ENCODE measurements around the gene B4GALNT2. TPM values are rescaled to one million over a fixed set of nuclear protein-coding genes. Genes with fewer than 3 reads are reported as not detected.

The B4GALNT2 gene
- total RNA-seq, 1 donor from 2014 or later = not detected

GRCh38 chr17:49106321-49107210 lies 26.0 kb upstream of the B4GALNT2 start:
- H3K4me3 Mint-ChIP-seq (ENCODE audit: low read depth) = no peak overlapping the region
- H3K27me3 Mint-ChIP-seq (ENCODE audit: low read depth) = peaks cover 11% of the 10 kb centered on the region
- DNase-seq (ENCODE audit: low spot score) = no peak
- no peaks in the 10 kb centered on the region for H3K4me1 Mint-ChIP-seq (ENCODE audit: low read depth)
- no peaks in the 10 kb centered on the region for H3K9me3 Mint-ChIP-seq
- no peaks in the 10 kb centered on the region for H3K36me3 Mint-ChIP-seq (ENCODE audit: low read depth)
- H3K27ac Mint-ChIP-seq = no peak overlapping the region
- intact Hi-C loops (cut with micrococcal nuclease) = no loop called here

DNA sequence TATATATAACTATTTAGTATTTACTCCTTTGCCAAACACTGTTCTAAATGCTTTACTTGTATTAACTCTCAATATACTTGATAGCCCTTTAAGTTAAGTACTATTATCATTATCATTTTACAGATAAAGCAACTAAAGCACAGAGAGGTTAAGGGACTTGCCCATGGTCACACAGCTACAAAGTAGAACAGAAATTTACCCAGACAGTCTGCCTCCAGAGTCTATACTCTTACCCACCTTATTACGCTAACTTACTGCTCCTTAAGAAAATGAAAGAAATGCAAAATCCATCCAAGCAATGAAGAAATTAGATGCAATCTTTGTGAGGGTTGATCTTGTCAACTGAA lies 25.4 kb upstream of the B4GALNT2 start:
- H3K4me1 Mint-ChIP-seq (ENCODE audit: low read depth) = no peaks in the 10 kb centered on the region

GRCh38 chr17:49108318-49108717 lies 24.3 kb upstream of the B4GALNT2 start:
- H3K27me3 Mint-ChIP-seq (ENCODE audit: low read depth) = peaks cover 14% of the 10 kb centered on the region
- no peaks in the 10 kb centered on the region for H3K9me3 Mint-ChIP-seq
- no peaks in the 10 kb centered on the region for H3K36me3 Mint-ChIP-seq (ENCODE audit: low read depth)
- H3K27ac Mint-ChIP-seq = no peak overlapping the region
- H3K4me3 Mint-ChIP-seq (ENCODE audit: low read depth) = no peak overlapping the region
- no peak for DNase-seq (ENCODE audit: low spot score)
- intact Hi-C loops (cut with micrococcal nuclease) = no loop called here
- no peaks in the 10 kb centered on the region for H3K4me1 Mint-ChIP-seq (ENCODE audit: low read depth)

More for the DNA sequence above, 25.4 kb upstream of the B4GALNT2 start:
- Mint-ChIP-seq H3K27me3 (ENCODE audit: low read depth) (peaks cover 11% of the 10 kb centered on the region), H3K36me3 (ENCODE audit: low read depth) (no peaks in the 10 kb centered on the region), H3K27ac (no peak overlapping the region), H3K9me3 (no peaks in the 10 kb centered on the region), H3K4me3 (ENCODE audit: low read depth) (no peak overlapping the region)
- intact Hi-C loops (cut with micrococcal nuclease) = no loop called here
- no peak for DNase-seq (ENCODE audit: low spot score)

- Mint-ChIP-seq H3K4me3 (ENCODE audit: low read depth) (no peak overlapping the region), H3K27me3 (ENCODE audit: low read depth) (peaks cover 21% of the 10 kb centered on the region), H3K27ac (no peak overlapping the region), H3K9me3 (no peaks in the 10 kb centered on the region), H3K36me3 (ENCODE audit: low read depth) (no peaks in the 10 kb centered on the region), H3K4me1 (ENCODE audit: low read depth) (no peaks in the 10 kb centered on the region)
- no peak for DNase-seq (ENCODE audit: low spot score)
- intact Hi-C loops (cut with micrococcal nuclease) = no loop called here
Observed at GRCh38 chr17:49110509-49110908, 22.1 kb upstream of the B4GALNT2 start.

DNA sequence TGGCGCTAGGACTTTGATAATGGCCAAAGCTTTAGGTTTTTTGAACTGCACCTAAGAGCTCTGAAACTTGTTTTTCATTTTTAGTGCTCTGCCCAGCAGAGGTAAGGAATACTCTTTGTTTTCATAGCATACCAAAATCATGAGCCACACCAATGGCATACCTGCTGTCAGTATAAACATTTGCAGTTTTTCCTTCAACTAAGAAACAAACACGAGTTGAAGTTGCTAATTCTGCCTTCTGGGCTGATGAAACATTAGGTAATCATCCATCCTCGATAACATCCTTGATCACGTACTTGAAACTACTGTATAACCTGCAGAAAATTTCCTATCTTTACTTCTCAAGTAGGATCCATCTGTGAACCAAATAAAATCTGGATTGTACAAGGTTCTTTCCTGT lies 20.6 kb upstream of the B4GALNT2 start:
- intact Hi-C loops (cut with micrococcal nuclease) = no loop called here
- Mint-ChIP-seq H3K36me3 (ENCODE audit: low read depth) (no peaks in the 10 kb centered on the region), H3K27me3 (ENCODE audit: low read depth) (peaks cover 25% of the 10 kb centered on the region), H3K4me3 (ENCODE audit: low read depth) (no peak overlapping the region), H3K27ac (no peak overlapping the region), H3K9me3 (no peaks in the 10 kb centered on the region), H3K4me1 (ENCODE audit: low read depth) (no peaks in the 10 kb centered on the region)
- no peak for DNase-seq (ENCODE audit: low spot score)

- Mint-ChIP-seq H3K4me1 (ENCODE audit: low read depth) (no peaks in the 10 kb centered on the region), H3K27ac (no peak overlapping the region), H3K36me3 (ENCODE audit: low read depth) (no peaks in the 10 kb centered on the region), H3K9me3 (no peaks in the 10 kb centered on the region), H3K4me3 (ENCODE audit: low read depth) (no peak overlapping the region), H3K27me3 (ENCODE audit: low read depth) (peaks cover 29% of the 10 kb centered on the region)
- no peak for DNase-seq (ENCODE audit: low spot score)
- intact Hi-C loops (cut with micrococcal nuclease) = no loop called here
Observed at GRCh38 chr17:49112936-49113335, 19.6 kb upstream of the B4GALNT2 start.

- no peaks in the 10 kb centered on the region for H3K4me1 Mint-ChIP-seq (ENCODE audit: low read depth)
- no peaks in the 10 kb centered on the region for H3K9me3 Mint-ChIP-seq
- H3K27me3 Mint-ChIP-seq (ENCODE audit: low read depth) = peaks cover 28% of the 10 kb centered on the region
- DNase-seq (ENCODE audit: low spot score) = no peak
- H3K4me3 Mint-ChIP-seq (ENCODE audit: low read depth) = no peak overlapping the region
- intact Hi-C loops (cut with micrococcal nuclease) = no loop called here
- no peaks in the 10 kb centered on the region for H3K36me3 Mint-ChIP-seq (ENCODE audit: low read depth)
- no peak overlapping the region for H3K27ac Mint-ChIP-seq
Observed at GRCh38 chr17:49114703-49115102, 17.9 kb upstream of the B4GALNT2 start.

- H3K27ac Mint-ChIP-seq = no peak overlapping the region
Observed at GRCh38 chr17:49117587-49118230, 14.9 kb upstream of the B4GALNT2 start.

GRCh38 chr17:49120166-49120565 lies 12.4 kb upstream of the B4GALNT2 start:
- no peak overlapping the region for H3K27ac Mint-ChIP-seq
- no peaks in the 10 kb centered on the region for H3K36me3 Mint-ChIP-seq (ENCODE audit: low read depth)
- intact Hi-C loops (cut with micrococcal nuclease) = no loop called here
- no peaks in the 10 kb centered on the region for H3K4me1 Mint-ChIP-seq (ENCODE audit: low read depth)
- no peak overlapping the region for H3K4me3 Mint-ChIP-seq (ENCODE audit: low read depth)
- H3K27me3 Mint-ChIP-seq (ENCODE audit: low read depth) = peaks cover 36% of the 10 kb centered on the region
- DNase-seq (ENCODE audit: low spot score) = no peak
- H3K9me3 Mint-ChIP-seq = no peaks in the 10 kb centered on the region

More at GRCh38 chr17:49117587-49118230, 14.9 kb upstream of the B4GALNT2 start:
- H3K9me3 Mint-ChIP-seq = no peaks in the 10 kb centered on the region
- peaks cover 44% of the 10 kb centered on the region for H3K27me3 Mint-ChIP-seq (ENCODE audit: low read depth)
- H3K36me3 Mint-ChIP-seq (ENCODE audit: low read depth) = no peaks in the 10 kb centered on the region
- H3K4me3 Mint-ChIP-seq (ENCODE audit: low read depth) = no peak overlapping the region
- no peaks in the 10 kb centered on the region for H3K4me1 Mint-ChIP-seq (ENCODE audit: low read depth)
- intact Hi-C loops (cut with micrococcal nuclease) = no loop called here
- no peak for DNase-seq (ENCODE audit: low spot score)

DNA sequence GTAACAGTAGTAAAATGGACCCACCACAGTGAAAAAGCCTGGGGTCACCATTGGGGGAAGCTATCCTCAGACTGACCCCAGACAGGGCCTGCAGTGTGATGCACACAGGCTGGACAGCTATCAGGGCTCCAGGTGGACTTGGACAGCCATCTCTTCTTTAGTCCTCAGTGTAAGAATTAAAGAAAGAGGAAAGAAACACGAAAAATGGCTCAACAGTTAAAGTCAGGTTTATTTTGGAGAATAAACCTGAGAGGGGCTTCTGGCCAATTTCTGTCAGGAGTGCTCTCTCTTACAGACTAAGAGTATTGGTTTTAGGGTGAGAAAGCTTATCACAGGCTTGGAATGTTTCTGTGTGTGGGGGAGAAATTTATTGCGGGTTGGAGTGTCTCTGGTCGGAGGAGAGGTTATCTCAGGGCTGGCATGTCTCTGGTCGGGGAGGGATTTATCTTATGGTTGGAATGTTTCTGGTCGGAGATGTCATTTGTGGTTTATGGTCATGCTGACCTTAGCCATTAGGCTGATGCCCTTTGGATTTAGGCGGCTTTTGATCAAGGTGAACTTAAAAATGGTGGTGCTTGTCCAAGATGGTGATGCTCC lies 10.8 kb upstream of the B4GALNT2 start:
- H3K27ac Mint-ChIP-seq = no peak overlapping the region
- DNase-seq (ENCODE audit: low spot score) = no peak

GRCh38 chr17:49122566-49122965 lies 10.0 kb upstream of the B4GALNT2 start:
- Mint-ChIP-seq H3K27me3 (ENCODE audit: low read depth) (peaks cover 29% of the 10 kb centered on the region), H3K9me3 (no peaks in the 10 kb centered on the region), H3K4me3 (ENCODE audit: low read depth) (no peak overlapping the region), H3K27ac (no peak overlapping the region), H3K36me3 (ENCODE audit: low read depth) (no peaks in the 10 kb centered on the region), H3K4me1 (ENCODE audit: low read depth) (no peaks in the 10 kb centered on the region)
- intact Hi-C loops (cut with micrococcal nuclease) = no loop called here
- no peak for DNase-seq (ENCODE audit: low spot score)

More for the DNA sequence above, 10.8 kb upstream of the B4GALNT2 start:
- Mint-ChIP-seq H3K4me3 (ENCODE audit: low read depth) (no peak overlapping the region), H3K4me1 (ENCODE audit: low read depth) (no peaks in the 10 kb centered on the region), H3K9me3 (no peaks in the 10 kb centered on the region), H3K27me3 (ENCODE audit: low read depth) (peaks cover 29% of the 10 kb centered on the region), H3K36me3 (ENCODE audit: low read depth) (no peaks in the 10 kb centered on the region)
- intact Hi-C loops (cut with micrococcal nuclease) = no loop called here

- Mint-ChIP-seq H3K9me3 (no peaks in the 10 kb centered on the region), H3K4me1 (ENCODE audit: low read depth) (no peaks in the 10 kb centered on the region), H3K27me3 (ENCODE audit: low read depth) (peaks cover 28% of the 10 kb centered on the region), H3K36me3 (ENCODE audit: low read depth) (no peaks in the 10 kb centered on the region), H3K27ac (no peak overlapping the region), H3K4me3 (ENCODE audit: low read depth) (no peak overlapping the region)
- DNase-seq (ENCODE audit: low spot score) = no peak
- intact Hi-C loops (cut with micrococcal nuclease) = no loop called here
Observed at GRCh38 chr17:49123061-49123460, 9.5 kb upstream of the B4GALNT2 start.

DNA sequence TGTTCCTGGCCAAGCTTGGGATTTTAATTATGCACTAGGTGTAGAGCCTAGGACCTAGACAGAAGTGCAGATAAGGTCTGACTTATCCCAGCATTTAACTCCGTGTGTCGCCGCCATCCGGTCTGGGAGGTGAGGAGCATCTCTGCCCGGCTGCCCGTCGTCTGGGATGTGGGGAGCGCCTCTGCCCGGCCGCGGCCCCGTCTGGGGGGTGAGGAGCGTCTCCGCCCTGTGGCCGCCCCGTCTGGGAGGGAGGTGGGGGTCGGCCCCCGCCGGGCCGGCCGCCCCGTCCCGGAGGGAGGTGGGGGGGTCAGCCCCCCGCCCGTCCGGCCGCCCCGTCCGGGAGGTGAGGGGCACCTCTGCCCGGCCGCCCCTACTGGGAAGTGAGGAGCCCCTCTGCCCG lies 7.1 kb upstream of the B4GALNT2 start:
- H3K36me3 Mint-ChIP-seq (ENCODE audit: low read depth) = no peaks in the 10 kb centered on the region
- no peaks in the 10 kb centered on the region for H3K4me1 Mint-ChIP-seq (ENCODE audit: low read depth)
- DNase-seq (ENCODE audit: low spot score) = no peak
- no peak overlapping the region for H3K4me3 Mint-ChIP-seq (ENCODE audit: low read depth)
- no peak overlapping the region for H3K27ac Mint-ChIP-seq
- H3K9me3 Mint-ChIP-seq = no peaks in the 10 kb centered on the region
- H3K27me3 Mint-ChIP-seq (ENCODE audit: low read depth) = peaks cover 42% of the 10 kb centered on the region
- intact Hi-C loops (cut with micrococcal nuclease) = no loop called here
